ENCODE data around the gene JMJD6.
A peak's percentile ranks its signal among the peaks of the same experiment; 100 is the strongest.

The JMJD6 gene

GRCh38 chr17:76697702-76698465 is 28.5 kb downstream of the JMJD6 start:
- DNase-seq = peak; percentile 90

GRCh38 chr17:76696763-76697701 is 29.4 kb downstream of the JMJD6 start:
- no peak for DNase-seq

- no peak for DNase-seq
Measured at GRCh38 chr17:76695059-76695831, 31.2 kb downstream of the JMJD6 start.

- no peak for DNase-seq
Measured at GRCh38 chr17:76691379-76692191, 34.8 kb downstream of the JMJD6 start.

GRCh38 chr17:76690596-76691280 is 35.7 kb downstream of the JMJD6 start:
- no peak for DNase-seq

- no peak for DNase-seq
Measured at GRCh38 chr17:76689859-76690258, 36.5 kb downstream of the JMJD6 start.

- DNase-seq = no peak
Measured at GRCh38 chr17:76688165-76688622, 38.2 kb downstream of the JMJD6 start.

- DNase-seq = peak; percentile 71
Measured at GRCh38 chr17:76687298-76688164, 38.9 kb downstream of the JMJD6 start.

GRCh38 chr17:76686538-76687297 is 39.7 kb downstream of the JMJD6 start:
- DNase-seq = no peak

GRCh38 chr17:76685846-76686245 is 40.6 kb downstream of the JMJD6 start:
- DNase-seq = no peak

GRCh38 chr17:76685366-76685765 is 41.0 kb downstream of the JMJD6 start:
- no peak for DNase-seq

GRCh38 chr17:76684756-76685155 is 41.6 kb downstream of the JMJD6 start:
- DNase-seq = no peak

GRCh38 chr17:76683921-76684745 is 42.3 kb downstream of the JMJD6 start:
- no peak for DNase-seq

GRCh38 chr17:76683011-76683755 is 43.2 kb downstream of the JMJD6 start:
- peak; percentile 47 for DNase-seq

- no peak for DNase-seq
Measured at GRCh38 chr17:76682296-76682695, 44.1 kb downstream of the JMJD6 start.

GRCh38 chr17:76681222-76682137 is 44.9 kb downstream of the JMJD6 start:
- DNase-seq = peak; percentile 92

GRCh38 chr17:76679239-76679638 is 47.2 kb downstream of the JMJD6 start:
- no peak for DNase-seq

All from retina (tissue), 1 donor.